ENCODE results near the gene DOCK6.

- TF ChIP-seq CTCF (conservative IDR thresholded peaks at IDR 0.05; ENCODE audit: low read length): no peak
- TF ChIP-seq EZH2phosphoT487 (IDR thresholded peaks at IDR 0.05; ENCODE audit: borderline replicate concordance, low read depth, low read length): no peak
Observed at GRCh38 chr19:11274533-11275086, 12.3 kb upstream of the DOCK6 start.
